Measurements from ENCODE around the gene SAMM50.
A peak's percentile ranks its signal among the peaks of the same experiment; 100 is the strongest.

Gene SAMM50

GRCh38 chr22:43980579-43980978 lies 25.3 kb downstream of the SAMM50 start:
- DNase-seq, result no peak

- no peak for DNase-seq
Measured at GRCh38 chr22:43980996-43981395, 25.8 kb downstream of the SAMM50 start.

- DNase-seq, result no peak
Measured at GRCh38 chr22:43983808-43984207, 28.6 kb downstream of the SAMM50 start.

GRCh38 chr22:43985532-43985931 lies 30.3 kb downstream of the SAMM50 start:
- DNase-seq, result no peak

- DNase-seq, result no peak
Measured at GRCh38 chr22:43988116-43988820, 33.0 kb downstream of the SAMM50 start.

GRCh38 chr22:43988960-43989359 lies 33.7 kb downstream of the SAMM50 start:
- DNase-seq, result no peak

GRCh38 chr22:43990044-43990443 lies 34.8 kb downstream of the SAMM50 start:
- DNase-seq, result no peak

- no peak for DNase-seq
Measured at GRCh38 chr22:43991316-43992020, 36.2 kb downstream of the SAMM50 start.

- peak; percentile 54 for DNase-seq
Measured at GRCh38 chr22:43992331-43992821, 37.1 kb downstream of the SAMM50 start.

- DNase-seq, result peak; percentile 50
Measured at GRCh38 chr22:43993072-43993760, 38.0 kb downstream of the SAMM50 start.

GRCh38 chr22:43994006-43994405 lies 38.8 kb downstream of the SAMM50 start:
- no peak for DNase-seq

GRCh38 chr22:43994416-43994815 lies 39.2 kb downstream of the SAMM50 start:
- DNase-seq, result no peak

GRCh38 chr22:43995057-43995685 lies 39.9 kb downstream of the SAMM50 start:
- DNase-seq, result no peak

- DNase-seq, result no peak
Measured at GRCh38 chr22:43995798-43996169, 40.5 kb downstream of the SAMM50 start.

- no peak for DNase-seq
Measured at GRCh38 chr22:43996170-43996980, 41.1 kb downstream of the SAMM50 start.

- DNase-seq, result no peak
Measured at GRCh38 chr22:43996981-43997265, 41.7 kb downstream of the SAMM50 start.

GRCh38 chr22:43998679-43999264 lies 43.5 kb downstream of the SAMM50 start:
- DNase-seq, result no peak

- DNase-seq, result no peak
Measured at GRCh38 chr22:43999378-43999777, 44.1 kb downstream of the SAMM50 start.

- DNase-seq, result no peak
Measured at GRCh38 chr22:44000123-44000522, 44.9 kb downstream of the SAMM50 start.

GRCh38 chr22:44001521-44001920 lies 46.3 kb downstream of the SAMM50 start:
- DNase-seq, result no peak

GRCh38 chr22:44002324-44002723 lies 47.1 kb downstream of the SAMM50 start:
- no peak for DNase-seq

GRCh38 chr22:44002997-44003396 lies 47.8 kb downstream of the SAMM50 start:
- no peak for DNase-seq
